Neuron (in vitro differentiated cells): ENCODE data around the gene RPS3.

Experiments
- H2AFZ ChIP-seq: one replicate; pipeline ENCODE4 v1.6.1; 2013; ENCODE audit warnings: low read depth, mild to moderate bottlenecking, inconsistent platforms, low read length, moderate library complexity
- H3K27me3 ChIP-seq: one replicate; pipeline ENCODE4 v1.6.1; 2013; ENCODE audit warnings: low read length; ENCODE audit not compliant: insufficient read depth
- H3K36me3 ChIP-seq: one replicate; pipeline ENCODE4 v1.6.1; 2013; ENCODE audit warnings: low read length; ENCODE audit not compliant: insufficient read depth
- H3K4me1 ChIP-seq: one replicate; pipeline ENCODE4 v1.6.1; 2013; ENCODE audit warnings: low read length; ENCODE audit not compliant: insufficient read depth
- H3K4me3 ChIP-seq: 2 replicates; pipeline ENCODE4 v1.5.1; 2013; ENCODE audit warnings: mild to moderate bottlenecking, low read length, moderate library complexity
- H3K9me3 ChIP-seq: one replicate; pipeline ENCODE4 v1.6.1; 2013; ENCODE audit warnings: low read length

The RPS3 gene

GRCh38 chr11:75387736-75388294 lies 11.5 kb upstream of the RPS3 start:
- Histone ChIP-seq H3K9me3 (no peaks in the 10 kb centered on the region), H3K27me3 (peaks cover 3% of the 10 kb centered on the region)

GRCh38 chr11:75388386-75389275 lies 10.7 kb upstream of the RPS3 start:
- Histone ChIP-seq H3K9me3 (no peaks in the 10 kb centered on the region), H3K36me3 (no peaks in the 10 kb centered on the region), H3K4me1 (peaks cover 4% of the 10 kb centered on the region), H3K27me3 (peaks cover 3% of the 10 kb centered on the region), H2AFZ (peak overlapping the region; percentile 29), H3K4me3 (no peak overlapping the region)

More at GRCh38 chr11:75387736-75388294, 11.5 kb upstream of the RPS3 start:
- Histone ChIP-seq H3K4me3 (no peak overlapping the region), H2AFZ (no peak overlapping the region), H3K36me3 (no peaks in the 10 kb centered on the region), H3K4me1 (peaks cover 4% of the 10 kb centered on the region)

GRCh38 chr11:75389276-75389605 lies 10.1 kb upstream of the RPS3 start:
- no peaks in the 10 kb centered on the region for H3K9me3 ChIP-seq
- no peak overlapping the region for H3K4me3 ChIP-seq
- peaks cover 3% of the 10 kb centered on the region for H3K27me3 ChIP-seq
- peaks cover 4% of the 10 kb centered on the region for H3K4me1 ChIP-seq
- no peaks in the 10 kb centered on the region for H3K36me3 ChIP-seq
- peak overlapping the region; percentile 29 for H2AFZ ChIP-seq

- peaks cover 4% of the 10 kb centered on the region for H3K4me1 ChIP-seq
- H3K9me3 ChIP-seq: no peaks in the 10 kb centered on the region
- peaks cover 3% of the 10 kb centered on the region for H3K27me3 ChIP-seq
- no peaks in the 10 kb centered on the region for H3K36me3 ChIP-seq
- H2AFZ ChIP-seq: no peak overlapping the region
- no peak overlapping the region for H3K4me3 ChIP-seq
Measured at GRCh38 chr11:75389925-75390324, 9.4 kb upstream of the RPS3 start.

- H3K36me3 ChIP-seq: no peaks in the 10 kb centered on the region
- H2AFZ ChIP-seq: no peak overlapping the region
- peaks cover 3% of the 10 kb centered on the region for H3K27me3 ChIP-seq
- no peaks in the 10 kb centered on the region for H3K4me1 ChIP-seq
- H3K9me3 ChIP-seq: no peaks in the 10 kb centered on the region
- H3K4me3 ChIP-seq: no peak overlapping the region
Measured at GRCh38 chr11:75394085-75394840, 5.1 kb upstream of the RPS3 start.

GRCh38 chr11:75398906-75399305 lies 412 bp upstream of the RPS3 start:
- Histone ChIP-seq H3K9me3 (no peaks in the 10 kb centered on the region), H3K27me3 (no peaks in the 10 kb centered on the region), H3K36me3 (peaks cover 31% of the 10 kb centered on the region), H3K4me1 (peaks cover 16% of the 10 kb centered on the region), H3K4me3 (no peak overlapping the region), H2AFZ (peak overlapping the region; percentile 22)

- Histone ChIP-seq H3K4me1 (peaks cover 16% of the 10 kb centered on the region), H3K36me3 (peaks cover 44% of the 10 kb centered on the region), H2AFZ (no peak overlapping the region), H3K4me3 (peak overlapping the region; percentile 90), H3K27me3 (no peaks in the 10 kb centered on the region), H3K9me3 (no peaks in the 10 kb centered on the region)
Measured at GRCh38 chr11:75400146-75400865, 988 bp downstream of the RPS3 start.

GRCh38 chr11:75402002-75402773 lies 2.9 kb downstream of the RPS3 start:
- Histone ChIP-seq H3K4me1 (peaks cover 16% of the 10 kb centered on the region), H2AFZ (no peak overlapping the region), H3K36me3 (peaks cover 57% of the 10 kb centered on the region), H3K4me3 (no peak overlapping the region), H3K27me3 (no peaks in the 10 kb centered on the region), H3K9me3 (no peaks in the 10 kb centered on the region)

- no peaks in the 10 kb centered on the region for H3K27me3 ChIP-seq
- H3K36me3 ChIP-seq: peaks cover 62% of the 10 kb centered on the region
- H3K4me3 ChIP-seq: no peak overlapping the region
- peaks cover 16% of the 10 kb centered on the region for H3K4me1 ChIP-seq
- no peak overlapping the region for H2AFZ ChIP-seq
- no peaks in the 10 kb centered on the region for H3K9me3 ChIP-seq
Measured at GRCh38 chr11:75403037-75403436, 3.7 kb downstream of the RPS3 start.

- H3K4me1 ChIP-seq: peaks cover 16% of the 10 kb centered on the region
- no peak overlapping the region for H3K4me3 ChIP-seq
- peaks cover 71% of the 10 kb centered on the region for H3K36me3 ChIP-seq
- no peaks in the 10 kb centered on the region for H3K27me3 ChIP-seq
- H2AFZ ChIP-seq: no peak overlapping the region
- peaks cover 2% of the 10 kb centered on the region for H3K9me3 ChIP-seq
Measured at GRCh38 chr11:75403983-75404658, 4.8 kb downstream of the RPS3 start.

GRCh38 chr11:75406338-75406777 lies 7.0 kb downstream of the RPS3 start:
- peaks cover 2% of the 10 kb centered on the region for H3K9me3 ChIP-seq
- H3K4me3 ChIP-seq: no peak overlapping the region
- H3K4me1 ChIP-seq: peaks cover 12% of the 10 kb centered on the region
- H2AFZ ChIP-seq: no peak overlapping the region
- H3K36me3 ChIP-seq: peaks cover 66% of the 10 kb centered on the region
- no peaks in the 10 kb centered on the region for H3K27me3 ChIP-seq

- H3K27me3 ChIP-seq: no peaks in the 10 kb centered on the region
- H3K4me1 ChIP-seq: no peaks in the 10 kb centered on the region
- H3K36me3 ChIP-seq: peaks cover 56% of the 10 kb centered on the region
Measured at GRCh38 chr11:75408957-75409219, 9.6 kb downstream of the RPS3 start.

More at GRCh38 chr11:75408957-75409219, 9.6 kb downstream of the RPS3 start:
- Histone ChIP-seq H2AFZ (no peak overlapping the region), H3K9me3 (peaks cover 2% of the 10 kb centered on the region), H3K4me3 (no peak overlapping the region)
